ENCODE data around the gene MFSD6.

The MFSD6 gene

DNA sequence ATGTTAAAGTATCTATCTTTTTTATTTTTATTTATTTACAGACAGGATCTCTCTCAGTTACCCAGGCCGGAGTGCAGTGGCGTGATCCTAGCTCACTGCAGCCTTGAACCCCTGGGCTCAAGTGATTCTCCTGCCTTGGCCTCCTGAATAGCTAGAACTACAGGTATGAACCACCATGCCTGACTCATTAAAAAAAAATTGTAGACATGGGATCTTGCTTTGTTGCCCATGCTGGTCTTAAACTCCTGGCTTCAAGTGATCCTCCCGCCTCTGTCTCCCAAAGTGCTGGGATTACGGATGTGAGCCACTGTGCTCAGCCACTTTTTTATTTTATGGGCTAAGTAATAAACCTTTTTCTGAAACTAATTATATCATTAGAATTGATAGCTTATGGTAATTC is 7.1 kb downstream of the MFSD6 start (continued):
- TF ChIP-seq, protein P1, sequence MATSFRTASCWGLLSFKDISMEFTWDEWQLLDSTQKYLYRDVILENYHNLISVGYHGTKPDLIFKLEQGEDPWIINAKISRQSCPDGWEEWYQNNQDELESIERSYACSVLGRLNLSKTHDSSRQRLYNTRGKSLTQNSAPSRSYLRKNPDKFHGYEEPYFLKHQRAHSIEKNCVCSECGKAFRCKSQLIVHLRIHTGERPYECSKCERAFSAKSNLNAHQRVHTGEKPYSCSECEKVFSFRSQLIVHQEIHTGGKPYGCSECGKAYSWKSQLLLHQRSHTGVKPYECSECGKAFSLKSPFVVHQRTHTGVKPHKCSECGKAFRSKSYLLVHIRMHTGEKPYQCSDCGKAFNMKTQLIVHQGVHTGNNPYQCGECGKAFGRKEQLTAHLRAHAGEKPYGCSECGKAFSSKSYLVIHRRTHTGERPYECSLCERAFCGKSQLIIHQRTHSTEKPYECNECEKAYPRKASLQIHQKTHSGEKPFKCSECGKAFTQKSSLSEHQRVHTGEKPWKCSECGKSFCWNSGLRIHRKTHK (tag by site-specific recombination; IDR thresholded peaks at IDR 0.05), result no peak
- TF ChIP-seq, protein P2, sequence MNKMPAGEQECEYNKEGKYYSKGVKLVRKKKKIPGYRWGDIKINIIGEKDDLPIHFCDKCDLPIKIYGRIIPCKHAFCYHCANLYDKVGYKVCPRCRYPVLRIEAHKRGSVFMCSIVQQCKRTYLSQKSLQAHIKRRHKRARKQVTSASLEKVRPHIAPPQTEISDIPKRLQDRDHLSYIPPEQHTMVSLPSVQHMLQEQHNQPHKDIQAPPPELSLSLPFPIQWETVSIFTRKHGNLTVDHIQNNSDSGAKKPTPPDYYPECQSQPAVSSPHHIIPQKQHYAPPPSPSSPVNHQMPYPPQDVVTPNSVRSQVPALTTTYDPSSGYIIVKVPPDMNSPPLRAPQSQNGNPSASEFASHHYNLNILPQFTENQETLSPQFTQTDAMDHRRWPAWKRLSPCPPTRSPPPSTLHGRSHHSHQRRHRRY (tag by site-specific recombination; IDR thresholded peaks at IDR 0.05), result no peak

DNA sequence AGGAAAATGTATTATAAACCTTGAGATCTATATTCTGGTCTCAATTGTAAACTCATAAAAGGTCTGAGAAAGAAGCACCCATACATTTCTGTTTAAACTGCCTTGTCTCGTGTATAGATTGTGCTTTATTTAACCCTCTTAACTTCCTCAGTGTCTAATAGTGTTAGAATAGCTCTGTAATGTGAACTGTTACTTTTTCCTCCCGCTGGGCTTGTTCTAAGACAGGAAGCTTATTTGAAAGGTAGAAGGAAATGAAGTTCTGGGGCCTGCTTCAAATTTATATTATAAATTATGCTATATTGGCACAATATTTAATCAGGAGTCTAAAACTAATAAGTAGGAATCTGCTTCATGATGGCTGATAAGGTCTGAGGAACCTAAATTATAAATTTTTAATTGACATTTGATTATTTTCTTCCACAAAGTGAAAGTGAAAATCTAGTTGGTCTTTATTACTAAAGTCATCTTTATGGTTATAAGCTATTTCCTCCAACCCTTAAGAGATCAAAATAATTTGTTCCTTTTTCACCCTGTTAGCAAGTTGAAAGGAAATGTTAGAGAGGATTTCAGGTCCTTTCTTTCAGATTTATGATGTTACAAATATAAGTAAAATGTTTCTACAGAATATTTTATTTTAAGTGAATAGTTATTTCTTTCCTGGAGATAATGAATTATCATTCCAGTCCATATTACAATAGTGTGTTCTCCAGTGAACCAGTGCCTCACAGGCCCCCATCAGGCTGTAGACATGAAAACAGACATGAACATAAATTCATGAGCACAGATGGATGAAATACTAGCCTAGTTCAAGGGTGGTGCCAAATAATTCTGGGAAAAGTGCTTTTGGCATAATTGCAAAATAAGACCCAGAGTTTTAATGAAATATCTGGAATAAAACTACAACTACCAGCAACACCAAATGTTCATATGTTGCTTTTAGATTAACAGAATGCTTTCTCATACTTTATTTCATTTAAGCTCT is 7.9 kb downstream of the MFSD6 start:
- POLR2A ChIA-PET, result interaction anchor here (0.6 kb wide), 1 partner anchor 10 kb away, joined by 3 read pairs; no protein-coding TSS in a partner anchor
- H3K4me3 ChIP-seq (ENCODE audit: low read depth, low read length), result no peak overlapping the region
- no peaks in the 10 kb centered on the region for H3K36me3 ChIP-seq (ENCODE audit: control insufficient read depth in 2 of 2, insufficient read depth in 1 of 2, low read length in 2 of 2)
- 0 out of 2 replicates have a peak, but pooled peaks have one; percentile 12 for TF ChIP-seq ZBTB17 (tag by site-specific recombination; IDR thresholded peaks at IDR 0.05)
- TF ChIP-seq, protein P3, sequence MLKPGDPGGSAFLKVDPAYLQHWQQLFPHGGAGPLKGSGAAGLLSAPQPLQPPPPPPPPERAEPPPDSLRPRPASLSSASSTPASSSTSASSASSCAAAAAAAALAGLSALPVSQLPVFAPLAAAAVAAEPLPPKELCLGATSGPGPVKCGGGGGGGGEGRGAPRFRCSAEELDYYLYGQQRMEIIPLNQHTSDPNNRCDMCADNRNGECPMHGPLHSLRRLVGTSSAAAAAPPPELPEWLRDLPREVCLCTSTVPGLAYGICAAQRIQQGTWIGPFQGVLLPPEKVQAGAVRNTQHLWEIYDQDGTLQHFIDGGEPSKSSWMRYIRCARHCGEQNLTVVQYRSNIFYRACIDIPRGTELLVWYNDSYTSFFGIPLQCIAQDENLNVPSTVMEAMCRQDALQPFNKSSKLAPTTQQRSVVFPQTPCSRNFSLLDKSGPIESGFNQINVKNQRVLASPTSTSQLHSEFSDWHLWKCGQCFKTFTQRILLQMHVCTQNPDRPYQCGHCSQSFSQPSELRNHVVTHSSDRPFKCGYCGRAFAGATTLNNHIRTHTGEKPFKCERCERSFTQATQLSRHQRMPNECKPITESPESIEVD (tag by site-specific recombination; IDR thresholded peaks at IDR 0.05), result peak; percentile 49
- TF ChIP-seq ZFP41 (tag by site-specific recombination; IDR thresholded peaks at IDR 0.05; ENCODE audit: borderline replicate concordance), result no peak
- CTCF ChIA-PET, result interaction anchor here (0.6 kb wide), 1 partner anchor 859 kb away, joined by 3 read pairs; no protein-coding TSS in a partner anchor
- H3K9me3 ChIP-seq (ENCODE audit: control insufficient read depth, insufficient read depth, low read depth, low read length), result no peaks in the 10 kb centered on the region
- peaks cover 5% of the 10 kb centered on the region for H3K4me1 ChIP-seq (ENCODE audit: control insufficient read depth, insufficient read depth, low read length)
- no peak overlapping the region for H3K27ac ChIP-seq (ENCODE audit: extremely low read depth, low read depth, low read length)

DNA sequence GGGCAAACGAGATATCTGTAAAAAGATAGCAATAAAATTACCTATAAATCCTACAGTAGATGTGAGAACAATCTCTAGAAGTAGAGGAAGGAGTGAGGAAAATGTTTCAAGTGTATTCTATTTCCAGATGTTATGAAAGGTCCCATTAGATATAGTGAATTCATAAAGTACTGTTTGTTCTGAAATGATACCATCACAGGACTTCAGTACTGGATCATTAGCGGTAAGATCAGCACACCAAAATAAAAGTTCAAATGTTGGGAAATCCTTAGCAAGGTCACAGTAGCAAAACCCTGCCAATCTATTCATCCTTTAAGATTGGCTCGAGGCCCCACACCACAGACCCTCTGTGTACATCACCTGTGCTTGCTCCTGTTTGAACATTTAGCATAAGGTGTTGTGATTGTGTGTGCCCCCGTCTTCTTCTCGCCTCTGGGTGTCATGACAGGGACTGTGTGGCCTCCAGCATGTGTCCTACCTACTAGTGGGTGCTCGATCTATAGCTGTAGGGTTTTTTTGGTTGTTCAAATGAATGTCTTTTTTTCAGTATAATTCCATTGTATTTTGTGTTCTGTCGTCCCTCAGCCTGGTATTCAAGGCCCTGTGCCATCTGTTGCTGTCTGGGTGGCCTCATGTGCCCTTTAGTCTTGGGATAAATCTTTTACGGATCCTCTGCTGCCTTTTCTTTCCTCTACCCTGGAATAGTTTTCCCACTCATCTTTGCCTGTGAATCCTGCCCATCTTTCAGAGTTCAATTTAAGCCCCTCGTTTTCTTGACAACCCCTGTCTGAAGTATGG is 9.1 kb downstream of the MFSD6 start:
- H3K9me3 ChIP-seq (ENCODE audit: control insufficient read depth, insufficient read depth, low read depth, low read length), result no peaks in the 10 kb centered on the region
- no peak overlapping the region for H3K27ac ChIP-seq (ENCODE audit: extremely low read depth, low read depth, low read length)
- no peaks in the 10 kb centered on the region for H3K36me3 ChIP-seq (ENCODE audit: control insufficient read depth in 2 of 2, insufficient read depth in 1 of 2, low read length in 2 of 2)
- TF ChIP-seq ZNF777 (tag by site-specific recombination; IDR thresholded peaks at IDR 0.05; ENCODE audit: borderline replicate concordance) (no peak), SCRT2 (tag by site-specific recombination; IDR thresholded peaks at IDR 0.05) (0 out of 2 replicates have a peak, but pooled peaks have one; percentile 10)
- POLR2A ChIA-PET, result no interaction called here
- H3K4me1 ChIP-seq (ENCODE audit: control insufficient read depth, insufficient read depth, low read length), result peaks cover 5% of the 10 kb centered on the region
- no peak overlapping the region for H3K4me3 ChIP-seq (ENCODE audit: low read depth, low read length)
- CTCF ChIA-PET, result interaction anchor here (0.5 to 0.6 kb wide), 3 partner anchors 95 to 668 kb away, joined by 3 to 4 read pairs (median 3); no protein-coding TSS in a partner anchor

DNA sequence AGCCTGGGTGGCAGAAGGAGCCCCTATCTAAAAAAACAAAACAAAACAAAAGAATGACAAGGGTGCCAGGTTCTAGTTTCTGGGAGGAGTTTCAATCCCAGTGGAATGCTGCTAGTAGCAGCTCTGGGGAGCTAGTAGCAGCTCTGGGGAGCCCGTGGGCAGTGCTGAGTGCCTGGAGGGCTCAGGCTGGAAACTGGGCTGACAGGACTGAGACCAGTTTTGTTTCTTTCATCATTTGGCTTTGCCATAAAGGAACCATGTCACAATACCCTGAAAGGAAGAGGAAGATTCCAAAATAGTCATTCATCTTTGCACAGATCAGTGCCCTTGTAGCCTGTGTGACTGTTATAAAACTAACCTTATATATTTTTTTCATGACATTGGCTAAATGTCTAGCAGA is 10.6 kb downstream of the MFSD6 start:
- Histone ChIP-seq H3K9me3 (ENCODE audit: control insufficient read depth, insufficient read depth, low read depth, low read length) (no peaks in the 10 kb centered on the region), H3K4me1 (ENCODE audit: control insufficient read depth, insufficient read depth, low read length) (peaks cover 5% of the 10 kb centered on the region), H3K27ac (ENCODE audit: extremely low read depth, low read depth, low read length) (no peak overlapping the region), H3K4me3 (ENCODE audit: low read depth, low read length) (no peak overlapping the region), H3K36me3 (ENCODE audit: control insufficient read depth in 2 of 2, insufficient read depth in 1 of 2, low read length in 2 of 2) (no peaks in the 10 kb centered on the region)
- ChIA-PET CTCF (interaction anchor here (0.7 kb wide), 1 partner anchor 50 kb away, joined by 3 read pairs; no protein-coding TSS in a partner anchor), POLR2A (no interaction called here)
- TF ChIP-seq ZNF621 (tag by site-specific recombination; IDR thresholded peaks at IDR 0.05), result no peak
- TF ChIP-seq, protein P4, sequence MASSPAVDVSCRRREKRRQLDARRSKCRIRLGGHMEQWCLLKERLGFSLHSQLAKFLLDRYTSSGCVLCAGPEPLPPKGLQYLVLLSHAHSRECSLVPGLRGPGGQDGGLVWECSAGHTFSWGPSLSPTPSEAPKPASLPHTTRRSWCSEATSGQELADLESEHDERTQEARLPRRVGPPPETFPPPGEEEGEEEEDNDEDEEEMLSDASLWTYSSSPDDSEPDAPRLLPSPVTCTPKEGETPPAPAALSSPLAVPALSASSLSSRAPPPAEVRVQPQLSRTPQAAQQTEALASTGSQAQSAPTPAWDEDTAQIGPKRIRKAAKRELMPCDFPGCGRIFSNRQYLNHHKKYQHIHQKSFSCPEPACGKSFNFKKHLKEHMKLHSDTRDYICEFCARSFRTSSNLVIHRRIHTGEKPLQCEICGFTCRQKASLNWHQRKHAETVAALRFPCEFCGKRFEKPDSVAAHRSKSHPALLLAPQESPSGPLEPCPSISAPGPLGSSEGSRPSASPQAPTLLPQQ (tag by site-specific recombination; IDR thresholded peaks at IDR 0.05), result no peak
- no peak for TF ChIP-seq ZNF670 (tag by site-specific recombination; IDR thresholded peaks at IDR 0.05; ENCODE audit: low read depth)
- no peak for TF ChIP-seq ZNF184 (tag by site-specific recombination; IDR thresholded peaks at IDR 0.05)
- TF ChIP-seq KLF10 (tag by site-specific recombination; IDR thresholded peaks at IDR 0.05), result no peak
- TF ChIP-seq ZNF701 (tag by site-specific recombination; IDR thresholded peaks at IDR 0.05), result no peak
- no peak for TF ChIP-seq HOXD13 (CRISPR knock-in tag; IDR thresholded peaks at IDR 0.05; ENCODE audit: borderline replicate concordance)
- no peak for TF ChIP-seq ZNF146 (tag by site-specific recombination; IDR thresholded peaks at IDR 0.05)
- no peak for TF ChIP-seq KLF1 (tag by site-specific recombination; IDR thresholded peaks at IDR 0.05)
